Smooth muscle cell (in vitro differentiated cells): ENCODE data around the gene MEIS2. TPM values are rescaled to one million over a fixed set of nuclear protein-coding genes. Genes with fewer than 3 reads are reported as not detected.

Experiments used
- DNase-seq: peaks from one replicate; lab custom pipeline; 2025; ENCODE audit not compliant: unreplicated experiment; lab: John Stamatoyannopoulos, UW
- H2AFZ ChIP-seq: fragments of 200-600 bp; sonication (generic); 2 replicates; pipeline ENCODE4 v1.6.0; 2016; ENCODE audit warnings: antibody characterized with exemption, low read depth, mild to moderate bottlenecking
- H3F3A ChIP-seq: fragments of 200-600 bp; sonication (generic); 2 replicates; pipeline ENCODE4 v1.6.0; 2017; ENCODE audit warnings: antibody characterized with exemption, low read depth
- H3K27ac ChIP-seq: fragments of 200-600 bp; sonication (generic); 2 replicates; pipeline ENCODE4 v1.5.1; 2016; ENCODE audit warnings: low read depth, mild to moderate bottlenecking
- H3K27me3 ChIP-seq: fragments of 200-600 bp; sonication (generic); 2 replicates; pipeline ENCODE4 v1.6.1; 2016; ENCODE audit warnings: low read depth, mild to moderate bottlenecking
- H3K36me3 ChIP-seq: fragments of 200-600 bp; sonication (generic); 2 replicates; pipeline ENCODE4 v1.5.1; 2016; ENCODE audit warnings: low read depth
- H3K4me1 ChIP-seq: fragments of 200-600 bp; sonication (generic); 2 replicates; pipeline ENCODE4 v1.5.1; 2016; ENCODE audit warnings: low read depth
- H3K4me2 ChIP-seq: fragments of 200-600 bp; sonication (generic); 2 replicates; pipeline ENCODE4 v1.6.0; 2016; ENCODE audit warnings: mild to moderate bottlenecking
- H3K4me3 ChIP-seq: fragments of 200-600 bp; sonication (generic); 2 replicates; pipeline ENCODE4 v1.5.1; 2016; ENCODE audit warnings: mild to moderate bottlenecking
- H3K79me2 ChIP-seq: fragments of 200-600 bp; sonication (generic); 2 replicates; pipeline ENCODE4 v1.6.0; 2016; ENCODE audit warnings: low read depth, mild to moderate bottlenecking
- H3K9ac ChIP-seq: fragments of 200-600 bp; sonication (generic); 2 replicates; pipeline ENCODE4 v1.6.0; 2016; ENCODE audit warnings: low read depth
- H3K9me3 ChIP-seq: fragments of 200-600 bp; sonication (generic); replicated peaks from 2 replicates; pipeline ENCODE4 v1.5.1; 2016; ENCODE audit warnings: low read depth
- H4K20me1 ChIP-seq: fragments of 200-600 bp; sonication (generic); 2 replicates; pipeline ENCODE4 v1.6.0; 2016; ENCODE audit warnings: low read depth
- CTCF ChIP-seq: fragments of 200-600 bp; sonication (generic); IDR thresholded peaks from 2 replicates; pipeline ENCODE4 v1.5.1; 2017; ENCODE audit warnings: borderline replicate concordance, mild to moderate bottlenecking, antibody characterized with exemption; ENCODE audit not compliant: insufficient read depth, poor library complexity, severe bottlenecking
- WGBS: methylation state at CpG from one replicate; pipeline ENCODE4 v1.1.7; 2016; ENCODE audit warnings: low lambda C conversion rate; 5-methylcytosine and 5-hydroxymethylcytosine counted together
- polyA plus RNA-seq: library from polyadenylated mRNA; unstranded; fragments of >200 nt; fragmentation: Nextera tagmentation; extraction: Ambion mirVana; gene quantifications from 2 replicates; pipeline ENCODE4 v1.2.1, GENCODE V29; 2016
- total RNA-seq: library from RNA; depleted of rRNA; stranded (reverse); fragments of >200 nt; gene quantifications from 2 replicates; pipeline ENCODE4 v1.2.3, GENCODE V29; 2014

The MEIS2 gene
- total and polyA plus RNA-seq, 2 experiments from 2014 or later: 13.0 to 33.4 TPM

GRCh38 chr15:37041042-37041441, 59.3 kb downstream of the MEIS2 start:
- H3K36me3 ChIP-seq: peaks cover 7% of the 10 kb centered on the region
- H2AFZ ChIP-seq: no peak overlapping the region
- H3K4me2 ChIP-seq: no peak overlapping the region
- no peak overlapping the region for H3K27ac ChIP-seq
- 100% methylated on average over 1 of the region's 1 CpG for WGBS
- no peaks in the 10 kb centered on the region for H3K9me3 ChIP-seq
- H3K4me1 ChIP-seq: peaks cover 30% of the 10 kb centered on the region
- peaks cover 18% of the 10 kb centered on the region for H4K20me1 ChIP-seq
- no peaks in the 10 kb centered on the region for H3K27me3 ChIP-seq
- no peaks in the 10 kb centered on the region for H3F3A ChIP-seq
- no peaks in the 10 kb centered on the region for H3K79me2 ChIP-seq
- no peak for TF ChIP-seq CTCF
- no peak overlapping the region for H3K9ac ChIP-seq
- H3K4me3 ChIP-seq: no peak overlapping the region
- DNase-seq: no peak

GRCh38 chr15:37040072-37040742, 60.1 kb downstream of the MEIS2 start:
- H3F3A ChIP-seq: no peaks in the 10 kb centered on the region
- H3K9me3 ChIP-seq: no peaks in the 10 kb centered on the region
- H3K4me3 ChIP-seq: no peak overlapping the region
- H2AFZ ChIP-seq: no peak overlapping the region
- WGBS: 75% methylated on average over 4 of the region's 4 CpGs
- TF ChIP-seq CTCF: no peak
- H3K79me2 ChIP-seq: no peaks in the 10 kb centered on the region
- no peaks in the 10 kb centered on the region for H3K27me3 ChIP-seq
- no peak overlapping the region for H3K4me2 ChIP-seq
- DNase-seq: no peak
- peaks cover 10% of the 10 kb centered on the region for H3K36me3 ChIP-seq
- no peak overlapping the region for H3K9ac ChIP-seq
- H3K27ac ChIP-seq: no peak overlapping the region
- peaks cover 32% of the 10 kb centered on the region for H3K4me1 ChIP-seq
- peaks cover 18% of the 10 kb centered on the region for H4K20me1 ChIP-seq

- Histone ChIP-seq H3F3A (no peaks in the 10 kb centered on the region), H3K36me3 (peaks cover 10% of the 10 kb centered on the region), H3K4me2 (no peak overlapping the region), H3K79me2 (no peaks in the 10 kb centered on the region), H3K9me3 (no peaks in the 10 kb centered on the region), H2AFZ (no peak overlapping the region), H3K4me3 (no peak overlapping the region), H3K4me1 (peaks cover 30% of the 10 kb centered on the region), H3K9ac (no peak overlapping the region), H3K27ac (no peak overlapping the region), H4K20me1 (peaks cover 18% of the 10 kb centered on the region), H3K27me3 (no peaks in the 10 kb centered on the region)
- 94% methylated on average over 7 of the region's 7 CpGs for WGBS
- no peak for DNase-seq
- no peak for TF ChIP-seq CTCF
Measured at GRCh38 chr15:37038716-37039106, 61.6 kb downstream of the MEIS2 start.
